SW 1271 (cell line): ENCODE data around the gene ELAPOR1.
"Not testable (repeated sequence)": the region's sequence is repeated elsewhere in the genome, so short reads cannot be mapped to it uniquely, and the experiment has no call there.

Experiments
- DNase-seq, 2 experiments: peaks; one replicate each; lab custom pipeline; 2025; lab: John Stamatoyannopoulos, UW

Gene ELAPOR1

GRCh38 chr1:109137958-109138357 is 24.0 kb downstream of the ELAPOR1 start:
- no peak for DNase-seq

- DNase-seq = no peak
These were observed 24.4 kb downstream of the ELAPOR1 start for GRCh38 chr1:109138358-109138757.

GRCh38 chr1:109140392-109140791 is 26.5 kb downstream of the ELAPOR1 start:
- no peak for DNase-seq

- no peak for DNase-seq
These were observed 28.3 kb downstream of the ELAPOR1 start for GRCh38 chr1:109142260-109142659.

- DNase-seq = not testable (repeated sequence)
These were observed 28.8 kb downstream of the ELAPOR1 start for GRCh38 chr1:109142725-109143124.

GRCh38 chr1:109148987-109149561 is 35.2 kb downstream of the ELAPOR1 start:
- DNase-seq = no peak

GRCh38 chr1:109149874-109150601 is 36.1 kb downstream of the ELAPOR1 start:
- DNase-seq = no peak

GRCh38 chr1:109151146-109151990 is 37.5 kb downstream of the ELAPOR1 start:
- no peak for DNase-seq

GRCh38 chr1:109152196-109152595 is 38.3 kb downstream of the ELAPOR1 start:
- no peak for DNase-seq

- DNase-seq = no peak
These were observed 43.0 kb downstream of the ELAPOR1 start for GRCh38 chr1:109156916-109157385.

- DNase-seq = no peak
These were observed 44.5 kb downstream of the ELAPOR1 start for GRCh38 chr1:109158433-109158832.

GRCh38 chr1:109159326-109159725 is 45.4 kb downstream of the ELAPOR1 start:
- DNase-seq = no peak

- DNase-seq = no peak
These were observed 46.3 kb downstream of the ELAPOR1 start for GRCh38 chr1:109160071-109160840.

- DNase-seq = no peak
These were observed 48.1 kb downstream of the ELAPOR1 start for GRCh38 chr1:109161858-109162606.

GRCh38 chr1:109162626-109163025 is 48.7 kb downstream of the ELAPOR1 start:
- no peak for DNase-seq

- no peak for DNase-seq
These were observed 49.6 kb downstream of the ELAPOR1 start for GRCh38 chr1:109163551-109163950.
